Measurements from ENCODE around the gene DNAJC18.
"Not testable (repeated sequence)": the region's sequence is repeated elsewhere in the genome, so short reads cannot be mapped to it uniquely, and the experiment has no call there.

Gene DNAJC18

GRCh38 chr5:139460455-139460854 lies 21.1 kb upstream of the DNAJC18 start:
- DNase-seq: no peak

- peak; percentile 45 for DNase-seq
These were observed 20.2 kb upstream of the DNAJC18 start for GRCh38 chr5:139459451-139459934.

GRCh38 chr5:139458580-139459407 lies 19.5 kb upstream of the DNAJC18 start:
- no peak for DNase-seq

DNA sequence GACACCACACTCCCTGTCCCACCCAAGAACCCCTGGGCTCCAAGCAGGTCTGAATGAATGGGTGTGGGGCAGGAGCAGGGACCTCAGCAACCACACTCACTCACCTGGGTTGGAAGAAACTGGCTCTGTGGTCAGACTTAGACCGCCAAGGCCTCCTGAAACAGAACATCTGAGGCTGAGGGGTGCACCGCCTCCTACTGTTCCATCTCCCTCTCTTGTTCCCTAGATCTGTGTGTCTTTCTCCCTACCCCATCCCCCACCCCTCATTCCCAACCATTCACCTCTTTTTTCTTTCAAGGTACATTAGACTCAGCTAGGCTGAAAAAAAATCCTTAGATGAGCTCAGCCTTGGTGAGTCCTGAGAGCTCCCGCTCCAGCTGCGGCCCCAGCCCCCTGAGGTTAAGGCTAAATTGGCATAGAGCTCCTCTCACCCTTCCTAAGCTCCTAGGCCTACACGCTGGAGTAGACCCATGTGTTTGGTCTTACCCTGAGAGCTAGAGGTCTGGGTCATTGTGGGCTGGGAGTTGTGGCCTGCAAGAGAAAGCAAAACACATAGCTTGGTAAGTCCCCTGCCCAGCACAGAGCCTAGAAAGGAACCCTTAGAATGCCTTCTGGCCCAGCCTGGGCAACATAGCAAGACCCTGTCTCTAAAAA lies 18.5 kb upstream of the DNAJC18 start:
- DNase-seq: no peak

- DNase-seq: no peak
These were observed 17.9 kb upstream of the DNAJC18 start for GRCh38 chr5:139457241-139457640.

DNA sequence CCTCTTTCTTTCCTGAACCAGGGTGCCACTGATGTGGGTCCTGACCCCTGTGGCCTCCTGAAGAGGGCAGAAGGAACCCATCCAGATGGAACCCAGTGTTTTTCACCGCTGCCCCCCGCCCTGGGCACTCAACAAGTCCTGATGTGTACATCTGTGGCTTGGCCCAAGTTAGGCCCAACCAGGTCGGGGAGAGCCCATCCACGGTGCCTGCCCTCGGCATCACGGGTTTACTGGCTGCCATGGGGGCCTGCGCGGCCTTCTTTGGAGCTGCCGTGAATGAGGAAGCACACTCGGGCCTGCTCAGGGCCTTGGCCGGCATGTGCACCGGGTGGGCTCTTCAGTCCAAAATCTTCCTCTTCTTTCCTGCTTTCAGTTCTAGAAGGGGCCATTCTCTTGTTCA lies 17.5 kb upstream of the DNAJC18 start:
- no peak for DNase-seq

- DNase-seq: no peak
These were observed 15.4 kb upstream of the DNAJC18 start for GRCh38 chr5:139454568-139455290.

DNA sequence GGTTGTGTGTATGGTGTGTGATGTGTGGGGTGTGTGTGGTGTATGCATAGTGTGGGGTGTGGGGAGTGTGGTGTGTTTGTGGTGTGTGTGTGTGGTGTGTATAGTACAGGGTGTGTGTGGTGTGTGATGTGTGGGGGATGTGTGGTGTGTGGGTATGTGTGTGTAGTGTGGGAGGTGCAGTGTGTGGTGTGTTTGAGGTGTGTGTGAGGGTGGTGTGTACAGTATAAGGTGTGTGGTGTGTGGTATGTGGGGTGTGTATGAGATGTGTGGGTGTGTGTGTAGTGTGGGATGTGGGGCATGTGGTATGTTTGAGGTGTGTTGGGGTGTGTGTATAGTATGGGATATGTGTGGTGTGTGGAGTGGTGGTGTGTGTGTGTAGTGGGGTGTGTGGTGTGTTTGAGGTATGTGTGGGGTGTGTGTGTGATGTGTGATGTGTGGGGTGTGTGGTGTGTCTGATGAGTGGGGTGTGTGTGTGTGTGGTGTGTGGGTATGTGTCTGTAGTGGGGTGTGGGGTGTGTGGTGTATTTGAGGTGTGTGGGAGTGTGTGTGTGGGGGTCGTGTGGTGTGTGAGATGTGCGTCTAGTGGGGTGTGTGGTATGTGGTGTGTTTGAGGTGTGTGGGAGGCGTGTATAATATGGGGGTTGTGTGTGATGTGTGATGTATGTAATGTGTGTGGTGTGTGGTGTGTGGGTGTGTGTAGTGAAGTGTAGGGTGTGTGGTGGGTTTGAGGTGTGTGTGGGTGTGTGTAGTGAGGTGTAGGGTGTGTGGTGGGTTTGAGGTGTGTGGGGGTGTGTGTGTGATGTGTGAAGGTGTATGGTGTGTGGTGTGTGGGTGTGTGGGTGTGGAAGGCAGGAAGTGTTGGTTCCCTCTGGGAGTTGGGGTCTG lies 14.6 kb upstream of the DNAJC18 start:
- DNase-seq: no peak

GRCh38 chr5:139451878-139452660 lies 12.7 kb upstream of the DNAJC18 start:
- DNase-seq: no peak

GRCh38 chr5:139451176-139451575 lies 11.9 kb upstream of the DNAJC18 start:
- no peak for DNase-seq

DNA sequence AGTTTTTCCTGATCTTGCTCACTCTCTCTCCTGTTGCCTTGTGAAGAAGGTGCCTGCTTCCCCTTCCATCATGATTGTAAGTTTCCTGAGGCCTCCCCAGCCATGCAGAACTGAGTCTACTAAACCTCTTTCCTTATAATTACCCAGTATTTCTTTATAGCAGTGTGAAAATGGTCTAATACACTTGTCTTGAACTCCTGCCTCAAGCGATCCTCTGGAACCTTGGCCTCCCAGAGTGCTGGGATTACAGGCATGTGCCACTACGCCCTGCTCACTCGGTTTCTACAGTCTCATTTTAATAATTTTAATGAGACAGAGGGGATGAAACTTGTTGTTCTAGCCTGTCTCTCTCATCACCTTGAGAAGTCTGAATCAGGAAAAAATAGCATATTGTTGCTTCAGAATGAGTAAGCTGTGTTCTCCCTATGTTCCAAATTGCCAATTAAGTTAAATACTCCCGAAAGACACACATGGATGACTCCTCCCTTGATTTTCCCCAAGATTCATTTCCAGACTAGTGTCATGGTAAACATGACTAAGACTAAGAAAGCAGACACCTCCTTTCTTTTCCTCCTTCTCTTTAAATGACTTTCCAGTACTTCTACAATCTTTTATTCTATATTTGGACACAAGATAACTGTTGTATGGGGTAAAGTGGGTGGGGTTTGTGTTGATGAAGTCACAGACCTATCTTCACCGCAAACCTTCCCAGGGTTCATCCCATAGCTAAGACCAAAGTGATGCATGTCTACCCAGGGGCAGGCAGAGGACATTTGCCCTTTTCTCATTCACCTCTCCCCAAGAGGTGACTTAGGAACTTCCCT lies 7.8 kb upstream of the DNAJC18 start:
- DNase-seq: no peak

DNA sequence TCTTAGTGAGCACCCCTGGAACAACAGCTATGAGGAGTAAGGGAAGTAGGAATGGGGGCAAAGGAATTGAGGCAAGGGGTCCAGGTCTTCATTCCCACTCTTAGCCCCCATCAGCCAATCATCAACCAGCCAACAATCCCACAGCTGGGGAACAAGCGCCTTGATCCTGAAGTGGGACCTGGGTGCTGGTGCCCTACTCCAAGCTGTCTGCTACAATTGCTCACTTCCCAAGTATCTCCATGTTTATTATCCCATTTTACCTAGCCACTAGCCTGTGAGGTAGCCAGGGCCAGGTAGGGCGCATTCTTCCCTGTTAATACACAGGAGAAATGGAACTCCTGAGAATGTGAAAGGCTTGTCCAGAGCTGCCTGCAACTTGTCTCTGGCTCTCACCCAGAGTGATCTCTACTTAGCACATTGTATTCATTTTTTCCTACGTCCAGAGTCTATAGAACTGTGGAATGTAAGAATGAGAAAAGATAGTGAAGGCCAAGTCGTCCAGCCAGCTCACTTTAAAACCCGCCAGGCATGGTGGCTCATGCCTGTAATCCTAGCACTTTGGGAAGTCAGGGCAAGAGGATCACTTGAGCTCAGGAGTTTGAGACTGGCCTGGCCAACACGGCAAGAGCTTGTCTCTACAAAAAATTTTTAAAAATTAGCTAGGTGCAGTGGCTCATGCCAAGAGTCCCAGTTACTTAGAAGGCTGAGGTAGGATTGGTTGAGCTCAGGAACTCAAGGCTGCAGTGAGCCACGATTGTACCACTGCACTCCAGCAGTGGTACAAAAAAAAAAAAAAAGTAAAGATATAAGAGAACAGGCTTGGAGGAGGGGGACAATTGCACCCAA lies 6.2 kb upstream of the DNAJC18 start:
- no peak for DNase-seq

DNA sequence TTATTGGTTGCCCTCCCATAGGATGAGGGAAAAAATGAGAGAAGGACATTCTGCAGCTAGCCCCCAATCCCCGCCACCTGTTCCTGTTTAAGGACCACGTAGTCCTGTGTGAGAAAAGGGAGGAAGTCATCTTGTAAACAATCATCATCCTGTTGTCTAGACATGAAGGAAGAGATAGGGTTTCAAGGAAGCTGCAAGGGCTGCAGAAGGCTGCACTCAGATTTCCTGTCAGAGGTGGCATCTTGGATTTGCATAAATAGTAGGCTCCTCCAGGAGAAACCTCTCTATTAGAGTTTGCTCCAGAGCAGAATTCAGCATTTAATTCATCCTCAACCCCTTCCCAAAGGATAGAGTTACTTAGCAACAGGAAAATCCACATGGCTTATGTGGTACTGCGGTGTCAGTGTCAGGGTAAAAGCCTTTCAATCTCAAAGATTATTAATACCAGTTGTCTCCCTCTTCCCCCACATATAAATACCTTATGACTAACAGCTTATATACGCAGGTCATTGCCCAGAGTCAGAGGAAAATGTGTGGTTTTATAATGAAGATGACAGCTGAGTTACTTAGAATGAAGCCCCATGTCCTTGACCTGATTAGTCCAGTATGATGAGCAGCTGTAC lies 4.6 kb upstream of the DNAJC18 start:
- no peak for DNase-seq

DNA sequence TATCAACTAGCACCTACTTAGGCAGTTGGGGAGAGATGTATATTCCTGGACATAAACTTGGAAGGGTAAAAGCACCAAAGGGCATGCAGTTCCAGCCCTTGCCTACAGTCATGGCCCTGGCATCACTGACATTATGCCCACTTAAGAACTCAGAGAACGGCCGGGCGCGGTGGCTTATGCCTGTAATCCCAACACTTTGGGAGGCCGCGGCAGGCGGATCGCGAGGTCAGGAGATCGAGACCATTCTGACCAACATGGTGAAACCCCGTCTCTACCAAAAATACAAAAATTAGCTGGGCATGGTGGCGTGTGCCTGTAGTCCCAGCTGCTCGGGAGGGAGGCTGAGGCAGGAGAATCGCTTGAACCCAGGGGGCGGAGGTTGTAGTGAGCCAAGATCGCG lies 1.1 kb upstream of the DNAJC18 start:
- not testable (repeated sequence) for DNase-seq

DNA sequence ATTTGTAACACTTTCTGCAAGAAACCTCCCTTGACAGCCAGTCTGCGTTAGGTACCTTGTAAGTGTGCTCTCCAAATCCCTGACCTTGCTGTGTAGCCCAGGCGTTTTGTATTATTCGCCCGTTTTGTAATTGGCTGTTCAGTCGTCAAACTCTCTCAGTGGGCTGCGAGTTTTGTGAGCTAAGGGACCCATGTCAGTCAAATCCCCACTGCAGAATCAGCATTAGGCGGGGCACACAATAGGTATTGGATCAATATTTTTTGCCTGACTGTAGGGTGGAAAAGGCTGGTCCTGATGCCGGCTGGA lies 665 bp downstream of the DNAJC18 start:
- no peak for DNase-seq

DNA sequence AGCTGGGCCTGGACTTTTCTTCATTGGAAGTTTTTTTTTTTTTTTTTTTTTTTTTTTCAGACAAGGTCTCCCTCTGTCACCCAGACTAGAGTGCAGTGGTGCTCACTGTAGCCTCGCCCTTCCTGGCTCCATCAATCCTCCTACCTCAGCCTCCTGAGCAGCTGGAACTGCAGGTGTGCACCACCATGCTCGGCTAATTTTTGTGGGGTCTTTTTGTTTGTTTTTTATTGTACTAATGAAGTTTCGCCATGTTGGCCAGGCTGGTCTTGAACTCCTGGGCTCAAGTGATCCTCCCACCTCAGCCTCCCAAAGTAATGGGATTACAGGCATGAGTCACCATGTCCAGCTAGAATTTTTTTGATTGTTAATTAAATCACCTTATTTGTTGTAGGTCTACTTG lies 3.6 kb downstream of the DNAJC18 start:
- no peak for DNase-seq

- DNase-seq: no peak
These were observed 7.6 kb downstream of the DNAJC18 start for GRCh38 chr5:139431706-139432105.

DNA sequence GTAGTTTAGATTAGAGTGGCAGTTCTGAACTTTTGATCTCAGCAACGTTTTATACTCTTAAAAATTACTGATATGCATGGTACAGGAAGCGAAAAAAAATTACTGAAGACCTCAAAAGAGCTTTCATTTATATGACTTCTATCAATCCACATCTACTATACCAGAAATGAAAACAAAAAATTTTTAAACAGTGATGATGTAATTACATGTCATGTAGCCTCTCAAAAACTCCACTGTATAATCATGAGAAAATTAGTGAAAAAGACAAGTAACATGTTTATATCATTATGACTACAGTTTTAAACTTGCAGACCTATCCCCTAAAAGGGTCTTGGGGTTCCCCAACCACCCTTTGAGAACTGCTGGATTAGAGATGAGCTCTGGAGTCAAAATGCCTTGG lies 9.3 kb downstream of the DNAJC18 start:
- DNase-seq: no peak

- DNase-seq: no peak
These were observed 13.0 kb downstream of the DNAJC18 start for GRCh38 chr5:139426203-139426885.
